Kidney (tissue), 14 donors: Measurements from ENCODE around the gene C2orf76. TPM values are rescaled to one million over a fixed set of nuclear protein-coding genes. Genes with fewer than 3 reads are reported as not detected.

ENCODE experiments used
- DNase-seq, 5 donors: peaks; one replicate each; pipeline ENCODE4 v3.0.0-alpha.2; 2013 to 2020
- FAIRE-seq: peaks from 2 replicates; lab custom pipeline; 2012; peaks lifted over from hg19 to GRCh38; lab: Jason Lieb, UNC
- H3K27ac ChIP-seq, 2 donors: one replicate each; pipeline ENCODE4 v1.7.0; 2013; ENCODE audit warnings: low read depth in 2 of 2, low read length in 2 of 2, inconsistent platforms in 1 of 2
- H3K27me3 ChIP-seq: one replicate; pipeline ENCODE4 v1.7.1; 2013; ENCODE audit warnings: low read length, inconsistent platforms; ENCODE audit not compliant: control insufficient read depth, insufficient read depth
- H3K36me3 ChIP-seq, 3 donors: one replicate each; pipeline versions ENCODE4 v1.7.0 to v1.7.1; 2013; ENCODE audit warnings: low read length in 3 of 3, control low read depth in 1 of 3, inconsistent platforms in 1 of 3; ENCODE audit not compliant: insufficient read depth in 3 of 3, control insufficient read depth in 2 of 3
- H3K4me1 ChIP-seq, 3 donors: one replicate each; pipeline versions ENCODE4 v1.7.0 to v1.7.1; 2013; ENCODE audit warnings: low read length in 3 of 3, inconsistent platforms in 1 of 3, low read depth in 1 of 3; ENCODE audit not compliant: control insufficient read depth in 2 of 3, insufficient read depth in 2 of 3
- H3K4me3 ChIP-seq, 3 donors: one replicate each; pipeline versions ENCODE4 v1.7.0 to v1.8.1; 2013; ENCODE audit warnings: low read length in 3 of 3, control low read depth in 1 of 3, inconsistent platforms in 1 of 3
- H3K9ac ChIP-seq, 3 donors: one replicate each; pipeline versions ENCODE4 v1.7.0 to v1.7.1; 2013; ENCODE audit warnings: low read length in 3 of 3, control low read depth in 1 of 3, inconsistent platforms in 1 of 3
- H3K9me3 ChIP-seq, 3 donors: one replicate each; pipeline versions ENCODE4 v1.7.0 to v1.7.1; 2013; ENCODE audit warnings: low read length in 3 of 3, control low read depth in 1 of 3, inconsistent platforms in 1 of 3; ENCODE audit not compliant: control insufficient read depth in 2 of 3, insufficient read depth in 1 of 3
- CTCF ChIP-seq: IDR thresholded peaks from 3 replicates; pipeline ENCODE4 v1.5.1; 2012; ENCODE audit warnings: mild to moderate bottlenecking, moderate library complexity, borderline replicate concordance; ENCODE audit not compliant: insufficient read depth; ENCODE audit errors: extremely low read depth
- intact Hi-C: fragments of 100-400 bp; cut with DNase I; formaldehyde crosslinking; loops from one replicate; pipeline ENCODE4 v1.11.1; 2022
- polyA plus RNA-seq: library from polyadenylated mRNA; stranded (reverse); fragments of 350-450 nt; fragmentation: Illumina TruSeq; extraction: RNeasy Lipid Tissue Mini Kit (QIAGEN cat#74804); gene quantifications from one replicate; pipeline ENCODE4 v1.2.3, GENCODE V29; 2014; ENCODE audit warnings: low read depth, low replicate concordance; ENCODE audit not compliant: insufficient read depth
- total RNA-seq: library from RNA; stranded (reverse); fragmentation: NEBNext Ultra II Directional; extraction: Animal tissue kit (Norgen Biotek cat#: 25700); gene quantifications from one replicate; pipeline ENCODE4 v1.2.1, GENCODE V29; 2021
- donor health status: control.
- donor health status: control.
- donor health status: control.
- donor health status: control.
- donor health status: control.
- donor health status: DM: yes; HTN: yes; CAD: no.
- donor health status: Normal renal cell carcinoma (clear cell type).

The C2orf76 gene
- total and polyA plus RNA-seq, 2 donors from 2014 or later, result 12.4 to 31.3 TPM

- Histone ChIP-seq H3K9me3 (no peaks in the 10 kb centered on the region), H3K4me3 (no peak overlapping the region), H3K9ac (no peak overlapping the region), H3K27ac (no peak overlapping the region), H3K4me1 (no peaks in the 10 kb centered on the region), H3K27me3 (no peaks in the 10 kb centered on the region), H3K36me3 (no peaks in the 10 kb centered on the region)
- FAIRE-seq (no peak), DNase-seq (no peak)
- TF ChIP-seq CTCF, result no peak
- intact Hi-C loops, result no loop called here
Measured at GRCh38 chr2:119327431-119327830, 39.2 kb downstream of the C2orf76 start.

- H3K4me3 ChIP-seq, result no peak overlapping the region
Measured at GRCh38 chr2:119326938-119327337, 39.7 kb downstream of the C2orf76 start.

GRCh38 chr2:119324685-119325270, 41.9 kb downstream of the C2orf76 start:
- TF ChIP-seq CTCF, result no peak
- intact Hi-C loops, result no loop called here
- H3K27ac ChIP-seq, result no peak overlapping the region
- no peak overlapping the region for H3K9ac ChIP-seq
- H3K9me3 ChIP-seq, result no peaks in the 10 kb centered on the region
- H3K36me3 ChIP-seq, result no peaks in the 10 kb centered on the region
- no peak for FAIRE-seq
- H3K4me1 ChIP-seq, result no peaks in the 10 kb centered on the region
- no peaks in the 10 kb centered on the region for H3K27me3 ChIP-seq
- no peak for DNase-seq
- no peak overlapping the region for H3K4me3 ChIP-seq

More at GRCh38 chr2:119326938-119327337, 39.7 kb downstream of the C2orf76 start:
- TF ChIP-seq CTCF, result no peak
- H3K27me3 ChIP-seq, result no peaks in the 10 kb centered on the region
- FAIRE-seq (no peak), DNase-seq (no peak)
- no peaks in the 10 kb centered on the region for H3K4me1 ChIP-seq
- H3K9ac ChIP-seq, result no peak overlapping the region
- no peaks in the 10 kb centered on the region for H3K9me3 ChIP-seq
- intact Hi-C loops, result no loop called here
- no peak overlapping the region for H3K27ac ChIP-seq
- H3K36me3 ChIP-seq, result no peaks in the 10 kb centered on the region

- no peaks in the 10 kb centered on the region for H3K9me3 ChIP-seq
- no peak overlapping the region for H3K9ac ChIP-seq
- DNase-seq (no peak), FAIRE-seq (no peak)
- no peak overlapping the region for H3K27ac ChIP-seq
- no peaks in the 10 kb centered on the region for H3K4me1 ChIP-seq
- no peak for TF ChIP-seq CTCF
- no peak overlapping the region for H3K4me3 ChIP-seq
- no peaks in the 10 kb centered on the region for H3K27me3 ChIP-seq
- intact Hi-C loops, result no loop called here
- no peaks in the 10 kb centered on the region for H3K36me3 ChIP-seq
Measured at GRCh38 chr2:119323459-119323858, 43.2 kb downstream of the C2orf76 start.
